GM23338 (cell line): Measurements from ENCODE around the gene SLC25A48.

ENCODE experiments used
- CREB1 ChIP-seq: fragments of 250-450 bp; sonication (Bioruptor Pico); IDR thresholded peaks from 2 replicates; pipeline ENCODE4 v1.5.0; 2020; ENCODE audit warnings: low read depth, mild to moderate bottlenecking, moderate library complexity
- EZH2 ChIP-seq: fragments of 200-600 bp; sonication (generic); IDR thresholded peaks from one replicate; pipeline ENCODE4 v1.8.0; 2017; ENCODE audit warnings: antibody characterized with exemption, mild to moderate bottlenecking, low read depth; ENCODE audit not compliant: unreplicated experiment
- EZH2phosphoT487 ChIP-seq: fragments of 200-600 bp; sonication (generic); IDR thresholded peaks from one replicate; pipeline ENCODE4 v1.8.1; 2018; ENCODE audit warnings: antibody characterized with exemption; ENCODE audit not compliant: unreplicated experiment
- JUNB ChIP-seq: IDR thresholded peaks from one replicate; pipeline ENCODE4 v1.6.1; 2016; ENCODE audit warnings: antibody characterized with exemption; ENCODE audit not compliant: unreplicated experiment
- POLR2AphosphoS5 ChIP-seq: IDR thresholded peaks from 2 replicates; pipeline ENCODE4 v1.6.1; 2016; ENCODE audit warnings: antibody characterized with exemption, low read depth
- STAT1 ChIP-seq: IDR thresholded peaks from one replicate; pipeline ENCODE4 v1.6.1; 2016; ENCODE audit warnings: antibody characterized with exemption; ENCODE audit not compliant: unreplicated experiment
- ZNF331 ChIP-seq: fragments of 250-450 bp; sonication (Bioruptor Pico); IDR thresholded peaks from 2 replicates; pipeline ENCODE4 v1.5.0; 2020; ENCODE audit warnings: low read depth, mild to moderate bottlenecking, moderate library complexity
- ZNF462 ChIP-seq: fragments of 250-450 bp; sonication (Bioruptor Pico); IDR thresholded peaks from 2 replicates; pipeline ENCODE4 v1.5.0; 2020; ENCODE audit warnings: mild to moderate bottlenecking, moderate library complexity
- TF ChIP-seq, protein P1 (sequence below), 2 experiments: fragments of 200-600 bp in 1 of 2; sonication (generic) in 1 of 2; conservative IDR thresholded peaks; 2 replicates each; pipeline versions ENCODE4 v1.5.1 to v1.6.1; 2016 to 2017; ENCODE audit warnings: antibody characterized with exemption in 2 of 2, low read depth in 2 of 2, mild to moderate bottlenecking in 2 of 2, moderate library complexity in 1 of 2
- TF ChIP-seq, protein P2 (sequence below): IDR thresholded peaks from one replicate; pipeline ENCODE4 v1.6.1; 2018; ENCODE audit warnings: antibody characterized with exemption; ENCODE audit not compliant: unreplicated experiment
- TF ChIP-seq, protein P3 (sequence below): IDR thresholded peaks from 2 replicates; pipeline ENCODE4 v1.6.1; 2016; ENCODE audit warnings: antibody characterized with exemption

- TF ChIP-seq, protein P1, sequence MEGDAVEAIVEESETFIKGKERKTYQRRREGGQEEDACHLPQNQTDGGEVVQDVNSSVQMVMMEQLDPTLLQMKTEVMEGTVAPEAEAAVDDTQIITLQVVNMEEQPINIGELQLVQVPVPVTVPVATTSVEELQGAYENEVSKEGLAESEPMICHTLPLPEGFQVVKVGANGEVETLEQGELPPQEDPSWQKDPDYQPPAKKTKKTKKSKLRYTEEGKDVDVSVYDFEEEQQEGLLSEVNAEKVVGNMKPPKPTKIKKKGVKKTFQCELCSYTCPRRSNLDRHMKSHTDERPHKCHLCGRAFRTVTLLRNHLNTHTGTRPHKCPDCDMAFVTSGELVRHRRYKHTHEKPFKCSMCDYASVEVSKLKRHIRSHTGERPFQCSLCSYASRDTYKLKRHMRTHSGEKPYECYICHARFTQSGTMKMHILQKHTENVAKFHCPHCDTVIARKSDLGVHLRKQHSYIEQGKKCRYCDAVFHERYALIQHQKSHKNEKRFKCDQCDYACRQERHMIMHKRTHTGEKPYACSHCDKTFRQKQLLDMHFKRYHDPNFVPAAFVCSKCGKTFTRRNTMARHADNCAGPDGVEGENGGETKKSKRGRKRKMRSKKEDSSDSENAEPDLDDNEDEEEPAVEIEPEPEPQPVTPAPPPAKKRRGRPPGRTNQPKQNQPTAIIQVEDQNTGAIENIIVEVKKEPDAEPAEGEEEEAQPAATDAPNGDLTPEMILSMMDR (conservative IDR thresholded peaks at IDR 0.05; ENCODE audit: low read depth in 2 of 2), result no peak
- TF ChIP-seq, protein P2, sequence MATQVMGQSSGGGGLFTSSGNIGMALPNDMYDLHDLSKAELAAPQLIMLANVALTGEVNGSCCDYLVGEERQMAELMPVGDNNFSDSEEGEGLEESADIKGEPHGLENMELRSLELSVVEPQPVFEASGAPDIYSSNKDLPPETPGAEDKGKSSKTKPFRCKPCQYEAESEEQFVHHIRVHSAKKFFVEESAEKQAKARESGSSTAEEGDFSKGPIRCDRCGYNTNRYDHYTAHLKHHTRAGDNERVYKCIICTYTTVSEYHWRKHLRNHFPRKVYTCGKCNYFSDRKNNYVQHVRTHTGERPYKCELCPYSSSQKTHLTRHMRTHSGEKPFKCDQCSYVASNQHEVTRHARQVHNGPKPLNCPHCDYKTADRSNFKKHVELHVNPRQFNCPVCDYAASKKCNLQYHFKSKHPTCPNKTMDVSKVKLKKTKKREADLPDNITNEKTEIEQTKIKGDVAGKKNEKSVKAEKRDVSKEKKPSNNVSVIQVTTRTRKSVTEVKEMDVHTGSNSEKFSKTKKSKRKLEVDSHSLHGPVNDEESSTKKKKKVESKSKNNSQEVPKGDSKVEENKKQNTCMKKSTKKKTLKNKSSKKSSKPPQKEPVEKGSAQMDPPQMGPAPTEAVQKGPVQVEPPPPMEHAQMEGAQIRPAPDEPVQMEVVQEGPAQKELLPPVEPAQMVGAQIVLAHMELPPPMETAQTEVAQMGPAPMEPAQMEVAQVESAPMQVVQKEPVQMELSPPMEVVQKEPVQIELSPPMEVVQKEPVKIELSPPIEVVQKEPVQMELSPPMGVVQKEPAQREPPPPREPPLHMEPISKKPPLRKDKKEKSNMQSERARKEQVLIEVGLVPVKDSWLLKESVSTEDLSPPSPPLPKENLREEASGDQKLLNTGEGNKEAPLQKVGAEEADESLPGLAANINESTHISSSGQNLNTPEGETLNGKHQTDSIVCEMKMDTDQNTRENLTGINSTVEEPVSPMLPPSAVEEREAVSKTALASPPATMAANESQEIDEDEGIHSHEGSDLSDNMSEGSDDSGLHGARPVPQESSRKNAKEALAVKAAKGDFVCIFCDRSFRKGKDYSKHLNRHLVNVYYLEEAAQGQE, result no peak
- TF ChIP-seq POLR2AphosphoS5, result no peak
- no peak for TF ChIP-seq EZH2
- no peak for TF ChIP-seq EZH2phosphoT487
- no peak for TF ChIP-seq CREB1 (CRISPR knock-in tag)
- TF ChIP-seq STAT1, result no peak
- TF ChIP-seq JUNB, result no peak
- TF ChIP-seq, protein P3, sequence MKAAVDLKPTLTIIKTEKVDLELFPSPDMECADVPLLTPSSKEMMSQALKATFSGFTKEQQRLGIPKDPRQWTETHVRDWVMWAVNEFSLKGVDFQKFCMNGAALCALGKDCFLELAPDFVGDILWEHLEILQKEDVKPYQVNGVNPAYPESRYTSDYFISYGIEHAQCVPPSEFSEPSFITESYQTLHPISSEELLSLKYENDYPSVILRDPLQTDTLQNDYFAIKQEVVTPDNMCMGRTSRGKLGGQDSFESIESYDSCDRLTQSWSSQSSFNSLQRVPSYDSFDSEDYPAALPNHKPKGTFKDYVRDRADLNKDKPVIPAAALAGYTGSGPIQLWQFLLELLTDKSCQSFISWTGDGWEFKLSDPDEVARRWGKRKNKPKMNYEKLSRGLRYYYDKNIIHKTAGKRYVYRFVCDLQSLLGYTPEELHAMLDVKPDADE, result no peak
- TF ChIP-seq ZNF331, result no peak
- no peak for TF ChIP-seq ZNF462
Observed at GRCh38 chr5:135813758-135814157, 20.7 kb upstream of the SLC25A48 start.
